Panc1 (cell line): ENCODE data around the gene ZRANB1. TPM values are rescaled to one million over a fixed set of nuclear protein-coding genes. Genes with fewer than 3 reads are reported as not detected.

ENCODE experiments used
- ATAC-seq: fragments of 200-7000 bp; cut with Tn5 transposase; 2 replicates; pipeline ENCODE4 v1.9.1; 2020; ENCODE audit warnings: mild to moderate bottlenecking, moderate library complexity
- BruUV-seq: library from RNA; stranded (reverse); fragments of 400-500 nt; replicated peaks from 2 replicates; lab custom pipeline; 2021; lab: Mats Ljungman, UMichigan
- CTCF ChIA-PET: fragments of 300-600 bp; sonication (Branson Sonifier 250); formaldehyde crosslinking; loops from one replicate; lab custom pipeline; 2022; ENCODE audit warnings: antibody characterized with exemption; lab: Charles Lee
- POLR2A ChIA-PET: fragments of 300-600 bp; sonication (Branson Sonifier 250); formaldehyde crosslinking; loops from one replicate; lab custom pipeline; 2022; ENCODE audit warnings: antibody characterized with exemption; lab: Charles Lee
- DNase-seq: peaks from one replicate; pipeline ENCODE4 v3.0.0-alpha.2; 2010; ENCODE audit warnings: low read depth, low spot score
- H3K27ac ChIP-seq: 2 replicates; pipeline ENCODE4 v1.5.1; 2011; ENCODE audit warnings: mild to moderate bottlenecking, low read length, inconsistent platforms
- H3K27me3 ChIP-seq: fragments of 200-500 bp; sonication (Bioruptor generic); 2 replicates; pipeline ENCODE4 v1.6.0; 2014; ENCODE audit warnings: low read length, inconsistent platforms; ENCODE audit not compliant: control insufficient read depth, insufficient read depth
- H3K36me3 ChIP-seq: fragments of 200-500 bp; sonication (Bioruptor generic); 2 replicates; pipeline ENCODE4 v1.5.1; 2014; ENCODE audit warnings: inconsistent platforms, mild to moderate bottlenecking, low read length, moderate library complexity; ENCODE audit not compliant: control insufficient read depth, insufficient read depth
- H3K4me1 ChIP-seq: 2 replicates; pipeline ENCODE4 v1.5.1; 2011; ENCODE audit warnings: inconsistent platforms, mild to moderate bottlenecking, low read length, moderate library complexity; ENCODE audit not compliant: control insufficient read depth, insufficient read depth
- H3K4me3 ChIP-seq, 2 experiments: 2 replicates each; pipeline ENCODE4 v1.5.1; 2011 to 2012; ENCODE audit warnings: low read depth in 2 of 2, low read length in 2 of 2, mild to moderate bottlenecking in 2 of 2, inconsistent platforms in 1 of 2, moderate library complexity in 1 of 2
- H3K9me3 ChIP-seq: fragments of 200-500 bp; sonication (Bioruptor generic); 2 replicates; pipeline ENCODE4 v1.5.1; 2014; ENCODE audit warnings: low read depth, mild to moderate bottlenecking, inconsistent platforms, low read length, moderate library complexity; ENCODE audit not compliant: control insufficient read depth, insufficient read depth
- CTCF ChIP-seq: fragments of 450-650 bp; IDR thresholded peaks from 2 replicates; pipeline ENCODE4 v1.5.1; 2017; ENCODE audit warnings: mild to moderate bottlenecking
- POLR2AphosphoS5 ChIP-seq: IDR thresholded peaks from 2 replicates; pipeline ENCODE4 v1.6.1; 2012; ENCODE audit warnings: mild to moderate bottlenecking, low read depth, low read length, moderate library complexity
- REST ChIP-seq, 2 experiments: IDR thresholded peaks; 2 replicates each; pipeline ENCODE4 v1.6.1; 2011 to 2012; ENCODE audit warnings: low read depth in 2 of 2, control low read depth in 1 of 2, low read length in 1 of 2, mild to moderate bottlenecking in 1 of 2, moderate library complexity in 1 of 2; ENCODE audit not compliant: insufficient read depth in 1 of 2
- SIN3A ChIP-seq: IDR thresholded peaks from 2 replicates; pipeline ENCODE4 v1.6.1; 2012; ENCODE audit warnings: low read depth, mild to moderate bottlenecking, low read length, moderate library complexity, borderline replicate concordance; ENCODE audit not compliant: insufficient read depth
- TCF7L2 ChIP-seq: IDR thresholded peaks from 2 replicates; pipeline ENCODE4 v1.6.1; 2011; ENCODE audit warnings: mild to moderate bottlenecking, low read depth, low read length, inconsistent platforms
- in situ Hi-C: cut with HindIII; loops from 2 replicates; pipeline ENCODE4 v1.10.0; 2016; ENCODE audit warnings: low sequenced_read_pairs, low pct_unique_long_range_greater_than_20kb
- intact Hi-C: fragments of 100-400 bp; cut with micrococcal nuclease; formaldehyde crosslinking; loops from one replicate; pipeline ENCODE4 v1.10.0; 2022; ENCODE audit not compliant: unreplicated experiment
- total RNA-seq: library from RNA; stranded (reverse); gene quantifications from one replicate; pipeline ENCODE4 v1.2.1, GENCODE V29; 2021; ENCODE audit not compliant: unreplicated experiment

The ZRANB1 gene
- total RNA-seq, 1 experiment from 2014 or later: 23.2 TPM

DNA sequence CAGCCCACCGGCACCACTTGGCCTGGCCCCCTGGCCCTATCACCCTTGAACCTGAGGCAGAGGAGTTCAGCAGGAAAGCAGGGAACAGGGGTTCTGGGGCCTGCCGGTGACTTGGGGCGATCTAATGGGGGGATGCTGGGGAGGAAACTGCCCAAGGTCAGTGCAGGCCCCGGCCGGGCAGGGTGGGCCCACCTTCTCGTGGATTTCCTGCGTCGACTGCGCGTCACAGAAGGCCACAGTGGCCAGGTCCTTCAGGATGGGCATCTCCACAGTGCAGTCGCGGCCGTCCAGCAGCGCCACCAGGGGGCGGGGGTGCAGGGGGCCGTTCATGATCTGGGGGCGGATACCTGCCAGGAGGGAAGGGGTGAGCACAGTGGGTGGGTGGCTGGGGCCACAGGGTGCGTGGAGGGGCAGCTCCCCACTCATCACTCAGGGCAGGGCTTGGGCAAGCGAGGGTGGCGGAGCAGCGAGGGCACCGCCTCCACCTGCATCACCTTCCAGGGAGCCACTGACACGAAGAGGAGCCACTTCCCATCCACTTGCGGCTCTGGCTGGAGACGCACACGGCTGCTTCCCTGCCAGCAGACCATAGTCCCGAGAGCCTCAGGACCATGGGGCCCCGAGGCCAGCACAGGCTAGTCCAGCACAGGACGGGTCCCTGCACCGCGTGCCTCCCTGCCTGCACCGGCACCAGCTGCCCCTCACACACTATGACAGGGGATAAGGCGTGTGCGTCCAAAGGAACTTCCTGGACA, 61.4 kb downstream of the ZRANB1 start:
- Histone ChIP-seq H3K9me3 (no peaks in the 10 kb centered on the region), H3K27ac (no peak overlapping the region), H3K27me3 (no peaks in the 10 kb centered on the region), H3K36me3 (peaks cover 4% of the 10 kb centered on the region), H3K4me1 (no peaks in the 10 kb centered on the region), H3K4me3 (no peak overlapping the region)
- DNase-seq (no peak), ATAC-seq (peak; percentile 17; the same call in 1 of the 2 replicates)
- POLR2A ChIA-PET: interaction anchor here (0.7 kb wide), 1 partner anchor 33 kb away, joined by 4 read pairs; no protein-coding TSS in a partner anchor
- intact Hi-C loops: no loop called here
- TF ChIP-seq TCF7L2: no peak
- no peak for TF ChIP-seq CTCF
- no peak for TF ChIP-seq SIN3A
- no peak for TF ChIP-seq POLR2AphosphoS5
- TF ChIP-seq REST (IDR thresholded peaks at IDR 0.05; ENCODE audit: insufficient read depth in 1 of 2, low read depth in 2 of 2, low read length in 1 of 2): no peak
- CTCF ChIA-PET: no interaction called here
- no TSS peak for BruUV-seq
- in situ Hi-C loops: no loop called here

DNA sequence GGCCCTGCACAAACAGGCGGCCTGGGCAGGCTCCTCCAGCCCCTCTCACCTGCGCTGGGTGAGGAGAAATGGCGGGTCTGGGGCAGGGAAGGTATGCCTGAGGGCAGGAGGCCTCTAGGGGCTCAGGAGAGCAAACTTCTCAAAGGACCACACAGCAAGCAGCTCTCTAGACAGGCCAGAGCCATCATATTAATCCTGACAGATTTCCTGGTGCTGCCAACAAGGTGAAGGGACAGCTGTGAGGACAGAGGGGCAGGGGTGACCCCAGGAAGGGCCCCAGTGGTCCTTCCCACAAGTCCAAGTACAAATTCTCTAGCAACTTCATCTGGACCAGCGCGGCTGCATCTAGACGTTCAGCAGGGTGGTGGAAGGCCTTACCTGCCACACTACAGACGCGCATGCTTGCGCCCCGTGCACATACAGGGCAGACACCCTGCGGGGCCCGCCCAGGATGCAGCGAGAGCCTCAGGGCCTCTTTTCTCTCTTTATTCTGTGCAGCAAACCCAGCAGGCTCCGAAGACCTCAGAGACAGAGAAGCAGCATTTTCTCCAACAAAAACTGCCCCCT, 62.1 kb downstream of the ZRANB1 start:
- Histone ChIP-seq H3K9me3 (no peaks in the 10 kb centered on the region), H3K36me3 (peaks cover under 1% of the 10 kb centered on the region), H3K4me3 (no peak overlapping the region), H3K27me3 (no peaks in the 10 kb centered on the region), H3K4me1 (no peaks in the 10 kb centered on the region), H3K27ac (no peak overlapping the region)
- in situ Hi-C loops: no loop called here
- intact Hi-C loops: no loop called here
- no TSS peak for BruUV-seq
- no peak for DNase-seq
- CTCF ChIA-PET: no interaction called here
- ATAC-seq: peak; percentile 14; the same call in 1 of the 2 replicates
- no peak for TF ChIP-seq REST (IDR thresholded peaks at IDR 0.05; ENCODE audit: insufficient read depth in 1 of 2, low read depth in 2 of 2, low read length in 1 of 2)
- TF ChIP-seq TCF7L2: no peak
- no peak for TF ChIP-seq SIN3A
- TF ChIP-seq CTCF: no peak
- no peak for TF ChIP-seq POLR2AphosphoS5
- POLR2A ChIA-PET: no interaction called here
